OCI-M1 (cell line): ENCODE measurements around the gene GABBR2.

ENCODE experiments used
- DNase-seq: peaks from one replicate; lab custom pipeline; 2025; lab: John Stamatoyannopoulos, UW

GABBR2 gene

GRCh38 chr9:98569491-98569890, 139.2 kb downstream of the GABBR2 start:
- no peak for DNase-seq

- DNase-seq = no peak
Observed at GRCh38 chr9:98568909-98569469, 139.7 kb downstream of the GABBR2 start.

- no peak for DNase-seq
Observed at GRCh38 chr9:98568234-98568908, 140.4 kb downstream of the GABBR2 start.

- DNase-seq = no peak
Observed at GRCh38 chr9:98567540-98568233, 141.0 kb downstream of the GABBR2 start.

- DNase-seq = no peak
Observed at GRCh38 chr9:98565152-98566135, 143.3 kb downstream of the GABBR2 start.

- DNase-seq = no peak
Observed at GRCh38 chr9:98564714-98565113, 144.0 kb downstream of the GABBR2 start.

GRCh38 chr9:98563988-98564387, 144.7 kb downstream of the GABBR2 start:
- DNase-seq = no peak

GRCh38 chr9:98563212-98563907, 145.4 kb downstream of the GABBR2 start:
- no peak for DNase-seq

- no peak for DNase-seq
Observed at GRCh38 chr9:98559561-98559960, 149.2 kb downstream of the GABBR2 start.

GRCh38 chr9:98558575-98558974, 150.2 kb downstream of the GABBR2 start:
- no peak for DNase-seq

- no peak for DNase-seq
Observed at GRCh38 chr9:98556511-98556910, 152.2 kb downstream of the GABBR2 start.

GRCh38 chr9:98555651-98556465, 152.9 kb downstream of the GABBR2 start:
- no peak for DNase-seq

- DNase-seq = no peak
Observed at GRCh38 chr9:98554752-98555151, 154.0 kb downstream of the GABBR2 start.

GRCh38 chr9:98552331-98552730, 156.4 kb downstream of the GABBR2 start:
- DNase-seq = no peak

GRCh38 chr9:98551511-98552286, 157.0 kb downstream of the GABBR2 start:
- DNase-seq = no peak

GRCh38 chr9:98550206-98550820, 158.4 kb downstream of the GABBR2 start:
- peak; percentile 74 for DNase-seq

GRCh38 chr9:98549401-98549800, 159.3 kb downstream of the GABBR2 start:
- no peak for DNase-seq

- no peak for DNase-seq
Observed at GRCh38 chr9:98547606-98548005, 161.1 kb downstream of the GABBR2 start.

GRCh38 chr9:98545021-98545420, 163.7 kb downstream of the GABBR2 start:
- no peak for DNase-seq
